ENCODE measurements around the gene KDM5A. TPM values are rescaled to one million over a fixed set of nuclear protein-coding genes. Genes with fewer than 3 reads are reported as not detected.
"Not testable (repeated sequence)": the region's sequence is repeated elsewhere in the genome, so short reads cannot be mapped to it uniquely, and the experiment has no call there.

The KDM5A gene
- polyA plus RNA-seq, 3 donors = 42.0 to 47.1 (median 43.3) TPM

DNA sequence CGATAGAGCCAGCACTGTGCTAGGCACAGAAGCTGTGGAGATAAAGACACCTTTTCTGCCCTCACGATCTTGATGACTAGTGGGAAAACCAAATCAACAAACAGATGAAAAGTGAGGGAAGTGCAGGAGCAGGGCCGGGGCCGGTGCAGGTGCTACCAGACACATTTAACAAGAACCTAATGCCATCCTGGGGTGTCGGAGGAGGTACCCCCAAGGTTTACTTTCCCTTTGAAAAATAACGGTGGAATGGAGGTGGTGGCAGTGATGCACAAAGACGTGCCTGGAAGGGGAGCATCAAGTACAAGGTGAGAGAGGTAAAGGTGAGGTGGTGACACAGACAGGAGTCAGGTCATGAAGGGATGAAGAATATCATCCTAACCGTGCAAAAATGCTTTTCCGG lies 148.6 kb downstream of the KDM5A start:
- no peak for DNase-seq

- no peak for DNase-seq
Measured at GRCh38 chr12:238736-239398, 150.3 kb downstream of the KDM5A start.

DNA sequence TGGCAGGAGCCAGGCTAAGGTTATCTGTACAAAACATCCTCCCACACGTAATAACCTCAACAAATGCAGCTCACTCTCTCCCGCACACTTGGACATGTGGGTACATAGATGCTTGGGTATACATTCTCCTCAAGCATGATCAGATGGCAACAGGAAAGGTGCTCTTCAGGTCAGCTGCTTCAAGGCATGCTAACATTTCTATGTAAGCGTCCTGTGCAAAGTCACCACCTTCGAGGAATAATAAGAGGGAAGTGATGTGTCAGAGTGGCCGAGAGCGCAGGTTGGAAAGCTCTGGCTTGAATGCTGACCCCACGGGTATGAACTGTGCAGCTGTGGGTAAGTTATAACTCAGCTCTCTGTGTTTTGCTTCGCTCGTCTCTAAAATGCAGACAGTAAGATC lies 151.0 kb downstream of the KDM5A start:
- DNase-seq = no peak

- DNase-seq = no peak
Measured at GRCh38 chr12:237026-237815, 151.9 kb downstream of the KDM5A start.

- no peak for DNase-seq
Measured at GRCh38 chr12:236445-236844, 152.7 kb downstream of the KDM5A start.

- DNase-seq = not testable (repeated sequence)
Measured at GRCh38 chr12:235967-236366, 153.2 kb downstream of the KDM5A start.

DNA sequence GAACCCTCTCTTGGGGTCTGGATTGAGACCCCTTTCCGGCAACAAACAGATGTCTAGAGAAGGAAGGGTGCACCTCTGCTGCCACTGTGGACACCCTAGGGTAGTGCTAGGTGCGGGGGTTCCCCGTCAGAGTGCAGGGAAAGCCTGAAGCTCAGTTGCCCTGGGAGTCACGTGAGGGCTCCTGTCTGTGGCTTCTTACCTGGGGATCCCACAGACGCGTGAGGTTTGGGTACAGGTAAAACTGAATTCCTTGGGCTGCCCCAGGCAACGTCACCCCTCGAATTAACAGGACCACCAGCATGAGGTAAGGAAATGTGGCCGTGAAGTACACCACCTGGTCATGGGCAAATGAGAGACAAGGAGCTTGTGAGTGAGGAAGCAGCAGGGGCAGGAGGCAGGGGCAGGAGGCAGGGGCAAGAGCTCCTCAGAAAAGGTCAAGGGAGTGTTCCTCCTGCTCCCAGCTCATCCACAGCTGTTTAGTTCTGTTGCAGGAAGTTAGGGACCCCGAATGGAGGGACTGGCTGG lies 154.2 kb downstream of the KDM5A start:
- no peak for DNase-seq

GRCh38 chr12:234019-234418 lies 155.1 kb downstream of the KDM5A start:
- no peak for DNase-seq

DNA sequence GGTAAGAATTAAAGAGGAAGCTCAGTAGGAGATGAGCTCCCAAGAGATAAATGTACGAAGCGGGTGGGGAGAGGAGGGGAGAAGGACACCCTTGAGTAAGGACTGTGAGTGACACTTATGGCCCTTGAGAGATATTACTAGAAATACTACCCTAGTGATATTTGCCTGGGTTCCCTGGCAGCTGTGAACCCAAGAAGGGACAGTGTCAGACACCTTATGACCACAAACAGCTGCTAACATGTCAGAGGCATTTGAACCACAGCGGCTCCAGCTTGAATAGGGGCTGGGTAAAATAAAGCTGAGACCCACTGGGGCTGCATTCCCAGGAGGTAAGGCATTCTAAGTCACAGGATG lies 155.5 kb downstream of the KDM5A start:
- DNase-seq = no peak

GRCh38 chr12:232731-233614 lies 156.1 kb downstream of the KDM5A start:
- peak; percentile 57 for DNase-seq

DNA sequence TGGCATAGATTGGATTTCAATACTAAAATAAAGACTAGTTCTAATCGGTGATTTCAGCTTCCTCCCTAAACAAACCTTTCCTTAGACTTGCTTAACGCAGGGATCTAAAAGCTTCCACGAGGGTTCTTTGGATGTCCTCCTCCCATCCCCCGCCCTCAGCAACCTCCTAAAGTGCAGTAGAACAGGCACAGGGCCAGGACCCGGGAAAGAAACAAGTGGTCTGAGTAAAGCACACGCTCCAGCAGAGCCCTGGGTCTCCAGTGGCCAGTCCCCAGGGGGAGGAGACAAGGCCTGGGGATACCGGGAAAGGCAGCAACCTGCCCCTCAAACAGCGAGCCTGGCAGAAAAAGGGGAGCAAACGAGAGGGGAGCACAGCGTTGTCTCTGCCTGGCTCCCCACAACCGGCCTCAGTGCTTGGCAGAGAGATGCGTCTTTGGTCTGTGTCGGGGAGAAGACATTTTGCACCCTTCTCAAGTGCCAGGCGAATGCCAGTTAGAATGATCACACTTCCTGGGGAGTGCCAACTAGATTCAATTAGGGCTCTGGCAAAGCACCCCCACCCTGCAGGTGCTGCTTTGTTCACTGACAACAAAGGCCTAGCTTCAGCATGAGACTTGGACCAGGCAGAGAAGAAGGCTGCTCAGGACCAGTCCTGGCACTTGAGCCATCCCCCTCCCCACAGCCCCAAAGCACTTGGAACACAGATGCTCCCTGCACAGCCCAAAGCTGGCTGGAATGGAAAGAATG lies 158.0 kb downstream of the KDM5A start:
- no peak for DNase-seq

Other genes with a start within 250 kb of the KDM5A start
- gene SLC6A12, start 175.2 kb downstream of the KDM5A start, polyA plus RNA-seq (ENCODE audit: insufficient read length in 3 of 3) = 10 to 100 TPM; 15.3 to 19.1 (median 18.2) TPM
- 10 to 100 TPM; 44.2 to 60.0 (median 57.2) TPM for gene SLC6A13, start 126.5 kb downstream of the KDM5A start, polyA plus RNA-seq (ENCODE audit: insufficient read length in 3 of 3)
- gene CCDC77, start 12.3 kb upstream of the KDM5A start, polyA plus RNA-seq (ENCODE audit: insufficient read length in 3 of 3) = 10 to 100 TPM; 20.0 to 37.8 (median 30.1) TPM
- 10 to 100 TPM; 15.1 to 21.6 (median 17.1) TPM for gene B4GALNT3, start 70.6 kb upstream of the KDM5A start, polyA plus RNA-seq (ENCODE audit: insufficient read length in 3 of 3)

Measured in renal pelvis (tissue), 4 donors.